B cell (primary cell): Measurements from ENCODE around the gene NXPH2. TPM values are rescaled to one million over a fixed set of nuclear protein-coding genes. Genes with fewer than 3 reads are reported as not detected.

Experiments
- ATAC-seq: fragments of 200-7000 bp; cut with Tn5 transposase; one replicate; pipeline ENCODE4 v1.10.0; 2021; ENCODE audit warnings: low read depth, mild to moderate bottlenecking, moderate number of reproducible peaks, moderate library complexity
- CTCF ChIA-PET: fragments of 350-600 bp; sonication (Branson Sonifier 250); formaldehyde crosslinking; loops from one replicate; lab custom pipeline; 2021; ENCODE audit warnings: antibody characterized with exemption, inconsistent platforms; lab: Charles Lee
- POLR2A ChIA-PET: fragments of 350-600 bp; sonication (Branson Sonifier 250); formaldehyde crosslinking; loops from one replicate; lab custom pipeline; 2021; ENCODE audit warnings: antibody characterized with exemption; lab: Charles Lee
- DNase-seq: peaks from one replicate; pipeline ENCODE4 v3.0.0; 2013
- H2AFZ ChIP-seq: 2 replicates; pipeline ENCODE4 v1.6.1; 2012; ENCODE audit warnings: mild to moderate bottlenecking, low read depth, low read length; ENCODE audit not compliant: insufficient read depth, poor library complexity, severe bottlenecking
- H3K27ac ChIP-seq, 2 donors: 1 replicate in 1 of 2; 2 replicates in 1 of 2; pipeline ENCODE4 v1.5.1; 2012 to 2013; ENCODE audit warnings: low read length in 2 of 2, mild to moderate bottlenecking in 2 of 2, moderate library complexity in 1 of 2
- H3K27me3 ChIP-seq, 4 experiments: fragments of 200-600 bp in 1 of 4; sonication (generic) in 1 of 4; replicated peaks in 1 of 4; 1 replicate in 2 of 4; 2 replicates in 2 of 4; pipeline versions ENCODE4 v1.6.1 to v1.7.0; 2013 to 2016; ENCODE audit warnings: low read length in 3 of 4, mild to moderate bottlenecking in 2 of 4, mixed read lengths in 1 of 4, moderate library complexity in 1 of 4; ENCODE audit not compliant: insufficient read depth in 4 of 4, control insufficient read depth in 3 of 4; ENCODE audit errors: control extremely low read depth in 1 of 4
- H3K36me3 ChIP-seq, 2 experiments: replicated peaks in 1 of 2; 1 replicate in 1 of 2; 2 replicates in 1 of 2; pipeline versions ENCODE4 v1.6.1 to v1.7.1; 2013; ENCODE audit warnings: low read length in 1 of 2; ENCODE audit not compliant: insufficient read depth in 2 of 2, control insufficient read depth in 1 of 2; ENCODE audit errors: control extremely low read depth in 1 of 2, extremely low read depth in 1 of 2
- H3K4me1 ChIP-seq, 2 donors: fragments of 200-600 bp in 1 of 2; sonication (generic) in 1 of 2; 1 replicate in 1 of 2; 2 replicates in 1 of 2; pipeline versions ENCODE4 v1.5.1 to v1.6.1; 2013 to 2017; ENCODE audit warnings: low read length in 2 of 2; ENCODE audit not compliant: control insufficient read depth in 2 of 2, insufficient read depth in 2 of 2
- H3K4me2 ChIP-seq: replicated peaks from 2 replicates; pipeline ENCODE3; 2012; ENCODE audit warnings: mild to moderate bottlenecking, low read depth, low read length; ENCODE audit not compliant: poor library complexity, severe bottlenecking
- H3K4me3 ChIP-seq, 5 experiments: fragments of 200-600 bp in 1 of 5; sonication (generic) in 1 of 5; 1 replicate in 3 of 5; 2 replicates in 2 of 5; pipeline versions ENCODE4 v1.5.1 to v1.7.0; 2011 to 2016; ENCODE audit warnings: low read length in 4 of 5, mild to moderate bottlenecking in 4 of 5, low read depth in 2 of 5, control low read depth in 1 of 5, moderate library complexity in 1 of 5; ENCODE audit not compliant: insufficient read depth in 1 of 5; ENCODE audit errors: control extremely low read depth in 1 of 5, extremely low read depth in 1 of 5
- H3K79me2 ChIP-seq: fragments of 200-600 bp; sonication (generic); one replicate; pipeline ENCODE4 v1.6.0; 2016; ENCODE audit warnings: low read length; ENCODE audit not compliant: control insufficient read depth, insufficient read depth
- H3K9ac ChIP-seq: fragments of 200-600 bp; sonication (generic); 2 replicates; pipeline ENCODE4 v1.6.1; 2017; ENCODE audit warnings: mild to moderate bottlenecking, low read length, moderate library complexity
- H3K9me3 ChIP-seq, 3 donors: one replicate each; pipeline versions ENCODE4 v1.6.1 to v1.7.1; 2013; ENCODE audit warnings: low read length in 2 of 3; ENCODE audit not compliant: control insufficient read depth in 2 of 3, insufficient read depth in 1 of 3; ENCODE audit errors: control extremely low read depth in 1 of 3
- H4K20me1 ChIP-seq: 2 replicates; pipeline ENCODE4 v1.6.0; 2012; ENCODE audit warnings: mild to moderate bottlenecking, low read length; ENCODE audit not compliant: insufficient read depth, control insufficient read depth, poor library complexity, severe bottlenecking
- H3K27ac Mint-ChIP-seq: one replicate; pipeline ENCODE4 v1.8.0; 2021; ENCODE audit warnings: mixed read lengths
- H3K27me3 Mint-ChIP-seq: one replicate; pipeline ENCODE4 v1.8.0; 2021; ENCODE audit warnings: mixed read lengths
- H3K4me1 Mint-ChIP-seq: one replicate; pipeline ENCODE4 v1.8.0; 2021; ENCODE audit warnings: mixed read lengths
- H3K4me3 Mint-ChIP-seq: one replicate; pipeline ENCODE4 v1.8.0; 2021; ENCODE audit warnings: mixed read lengths
- H3K9me3 Mint-ChIP-seq: one replicate; pipeline ENCODE4 v1.8.0; 2022; ENCODE audit warnings: mixed read lengths; ENCODE audit not compliant: insufficient read depth
- CTCF ChIP-seq: fragments of 200-600 bp; IDR thresholded peaks from one replicate; pipeline ENCODE4 v1.8.0; 2022; ENCODE audit warnings: antibody characterized with exemption, mild to moderate bottlenecking
- EZH2 ChIP-seq: IDR thresholded peaks from 2 replicates; pipeline ENCODE4 v1.6.1; 2012; ENCODE audit warnings: borderline replicate concordance, low read depth, mild to moderate bottlenecking, moderate library complexity, low read length; ENCODE audit not compliant: insufficient read depth, poor library complexity, severe bottlenecking
- whole genome bisulfite sequencing: methylation state at CpG from one replicate; pipeline ENCODE4 v1.1.5; 2013; ENCODE audit warnings: missing lambda C conversion rate; ENCODE audit not compliant: insufficient coverage; 5-methylcytosine and 5-hydroxymethylcytosine counted together
- intact Hi-C: fragments of 100-400 bp; cut with micrococcal nuclease; formaldehyde crosslinking; loops from one replicate; pipeline ENCODE4 v1.10.0; 2022
- polyA plus RNA-seq: library from polyadenylated mRNA; depleted of rRNA; stranded (reverse); fragments of >200 nt; gene quantifications from 2 replicates; pipeline ENCODE4 v1.2.3, GENCODE V29; 2012
- total RNA-seq, 2 donors: library from RNA; stranded (reverse); fragments of 120-200 nt in 1 of 2; gene quantifications; 1 replicate in 1 of 2; 2 replicates in 1 of 2; pipeline versions ENCODE4 v1.2.3 to v1.2.4, GENCODE V29; 2013 to 2022

NXPH2 gene
- total and polyA plus RNA-seq, 2 donors (not counting 1 experiment from before 2014, with no cell fraction given), result not detected

- no peaks in the 10 kb centered on the region for H3K36me3 ChIP-seq
- intact Hi-C loops, result loop anchor here (1.0 kb wide), 4 partner anchors 40 to 961 kb away; no protein-coding TSS in a partner anchor
- TF ChIP-seq CTCF (peak; percentile 86), EZH2 (no peak)
- no peak overlapping the region for H3K4me3 Mint-ChIP-seq
- H3K4me2 ChIP-seq, result no peak overlapping the region
- no peaks in the 10 kb centered on the region for H3K9me3 ChIP-seq
- ATAC-seq (no peak), DNase-seq (peak; percentile 54)
- CTCF ChIA-PET, result interaction anchor here (0.6 to 6.0 kb wide), 24 partner anchors 11 to 1079 kb away, joined by 3 to 80 read pairs (median 4); no protein-coding TSS in a partner anchor
- no peaks in the 10 kb centered on the region for H3K9me3 Mint-ChIP-seq
- no peaks in the 10 kb centered on the region for H3K4me1 ChIP-seq
- H3K79me2 ChIP-seq, result no peaks in the 10 kb centered on the region
- H3K27ac ChIP-seq, result no peak overlapping the region
- no CpG with 5 or more reads among the region's 3 CpGs for WGBS
- no peaks in the 10 kb centered on the region for H4K20me1 ChIP-seq
- H3K9ac ChIP-seq, result no peak overlapping the region
- no peak overlapping the region for H3K27ac Mint-ChIP-seq
- H3K4me1 Mint-ChIP-seq, result no peaks in the 10 kb centered on the region
- H2AFZ ChIP-seq, result no peak overlapping the region
- H3K27me3 ChIP-seq, result no peaks in the 10 kb centered on the region
- POLR2A ChIA-PET, result no interaction called here
- peaks cover 10% of the 10 kb centered on the region for H3K27me3 Mint-ChIP-seq
- no peak overlapping the region for H3K4me3 ChIP-seq
Observed at GRCh38 chr2:138827426-138828054, 47.4 kb upstream of the NXPH2 start.

GRCh38 chr2:138823666-138824065, 43.5 kb upstream of the NXPH2 start:
- no peaks in the 10 kb centered on the region for H3K4me1 Mint-ChIP-seq
- no peak overlapping the region for H3K4me3 Mint-ChIP-seq
- Histone ChIP-seq H3K9ac (no peak overlapping the region), H3K9me3 (no peaks in the 10 kb centered on the region), H3K4me3 (no peak overlapping the region), H3K79me2 (no peaks in the 10 kb centered on the region), H3K4me2 (no peak overlapping the region), H3K27me3 (no peaks in the 10 kb centered on the region), H2AFZ (no peak overlapping the region), H3K4me1 (no peaks in the 10 kb centered on the region), H4K20me1 (no peaks in the 10 kb centered on the region), H3K27ac (no peak overlapping the region), H3K36me3 (no peaks in the 10 kb centered on the region)
- no peak for TF ChIP-seq CTCF
- no peak for TF ChIP-seq EZH2
- WGBS, result 80% methylated on average over 1 of the region's 2 CpGs
- no peak for ATAC-seq
- no peak for DNase-seq
- no peak overlapping the region for H3K27ac Mint-ChIP-seq
- ChIA-PET CTCF (interaction anchor here (1.0 kb wide), 1 partner anchor 959 kb away, joined by 3 read pairs; no protein-coding TSS in a partner anchor), POLR2A (no interaction called here)
- H3K27me3 Mint-ChIP-seq, result peaks cover 16% of the 10 kb centered on the region
- intact Hi-C loops, result no loop called here
- H3K9me3 Mint-ChIP-seq, result no peaks in the 10 kb centered on the region
